IPS DF 6.9 (cell line): ENCODE data around the gene SNAPIN.

ENCODE experiments used
- DNase-seq: peaks from one replicate; pipeline ENCODE4 v3.0.0-alpha.2; 2013; ENCODE audit warnings: low read depth, low spot score
- H3K27ac ChIP-seq: one replicate; pipeline ENCODE4 v1.5.1; 2013; ENCODE audit warnings: low read length, control low read depth
- H3K27me3 ChIP-seq: 2 replicates; pipeline ENCODE4 v1.6.1; 2013; ENCODE audit warnings: mild to moderate bottlenecking, low read length; ENCODE audit not compliant: control insufficient read depth, insufficient read depth
- H3K36me3 ChIP-seq: 2 replicates; pipeline ENCODE4 v1.6.1; 2013; ENCODE audit warnings: low read length; ENCODE audit not compliant: control insufficient read depth, insufficient read depth
- H3K4me1 ChIP-seq: 2 replicates; pipeline ENCODE4 v1.6.1; 2013; ENCODE audit warnings: low read length; ENCODE audit not compliant: control insufficient read depth, insufficient read depth
- H3K4me3 ChIP-seq: 2 replicates; pipeline ENCODE4 v1.5.1; 2013; ENCODE audit warnings: mild to moderate bottlenecking, low read length
- H3K9me3 ChIP-seq: 2 replicates; pipeline ENCODE4 v1.6.1; 2013; ENCODE audit warnings: low read length, inconsistent platforms; ENCODE audit not compliant: control insufficient read depth, insufficient read depth
- WGBS: extraction: QIAGEN DNeasy Blood & Tissue Kit; methylation state at CpG from one replicate; pipeline ENCODE4 v1.1.7; 2013; ENCODE audit warnings: mixed read lengths, missing lambda C conversion rate; ENCODE audit not compliant: insufficient read length, insufficient coverage; 5-methylcytosine and 5-hydroxymethylcytosine counted together

SNAPIN gene

DNA sequence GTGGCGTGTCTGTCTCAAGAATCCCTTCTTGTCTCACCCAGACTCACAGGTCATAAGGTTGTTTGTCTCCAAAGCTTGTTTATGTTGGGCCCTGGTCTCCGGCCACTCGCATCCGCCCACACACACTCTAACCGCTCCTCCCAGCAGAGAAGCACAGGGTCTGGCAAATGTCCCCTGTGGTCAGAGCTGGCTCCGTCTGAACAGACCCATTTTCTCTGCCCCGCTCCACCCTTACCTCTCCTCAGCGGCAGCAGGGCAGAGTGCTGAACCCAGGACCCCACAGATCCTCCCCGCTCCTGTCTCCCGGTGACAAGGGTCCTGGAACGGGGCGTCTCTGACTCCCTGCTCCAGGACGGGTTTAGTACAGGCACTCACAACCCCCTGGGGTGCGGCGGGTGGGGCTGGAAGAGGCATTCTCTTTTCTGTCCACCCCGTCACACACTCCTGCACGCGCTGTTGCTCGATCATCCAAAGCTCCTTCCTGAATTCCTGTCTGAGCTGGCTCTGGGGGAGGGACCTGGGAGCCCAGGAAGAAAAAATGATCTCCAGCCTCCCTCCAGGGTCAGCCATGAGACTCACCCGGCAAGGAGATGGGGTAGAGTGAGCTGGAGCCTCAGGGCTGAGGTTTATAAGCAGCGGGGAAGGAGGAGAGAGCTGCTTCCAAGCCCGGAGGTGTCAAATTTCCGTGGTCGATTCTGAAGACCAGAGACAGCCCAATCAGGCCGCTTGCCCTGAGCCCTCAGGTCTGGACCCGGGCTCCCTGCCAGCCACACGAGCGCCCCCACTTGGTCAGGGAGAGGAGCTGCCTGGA, 31.4 kb upstream of the SNAPIN start, which contains the start of gene S100A13:
TSS of gene S100A13 (minus strand) at position 602 of the 811 bp plus-strand sequence. CDS start 1,033 bp downstream, outside the sequence.
- Histone ChIP-seq H3K27ac (no peak within 1 kb of the TSS), H3K27me3 (no peaks in the 10 kb centered on the region), H3K4me1 (peaks cover 6% of the 10 kb centered on the region), H3K4me3 (peak within 1 kb of the TSS; percentile 34), H3K36me3 (peaks cover 2% of the 10 kb centered on the region; the same call in 1 of the 2 replicates), H3K9me3 (no peaks in the 10 kb centered on the region)
- peak; percentile 95 for DNase-seq
- no CpG with 5 or more reads among the region's 28 CpGs for WGBS

DNA sequence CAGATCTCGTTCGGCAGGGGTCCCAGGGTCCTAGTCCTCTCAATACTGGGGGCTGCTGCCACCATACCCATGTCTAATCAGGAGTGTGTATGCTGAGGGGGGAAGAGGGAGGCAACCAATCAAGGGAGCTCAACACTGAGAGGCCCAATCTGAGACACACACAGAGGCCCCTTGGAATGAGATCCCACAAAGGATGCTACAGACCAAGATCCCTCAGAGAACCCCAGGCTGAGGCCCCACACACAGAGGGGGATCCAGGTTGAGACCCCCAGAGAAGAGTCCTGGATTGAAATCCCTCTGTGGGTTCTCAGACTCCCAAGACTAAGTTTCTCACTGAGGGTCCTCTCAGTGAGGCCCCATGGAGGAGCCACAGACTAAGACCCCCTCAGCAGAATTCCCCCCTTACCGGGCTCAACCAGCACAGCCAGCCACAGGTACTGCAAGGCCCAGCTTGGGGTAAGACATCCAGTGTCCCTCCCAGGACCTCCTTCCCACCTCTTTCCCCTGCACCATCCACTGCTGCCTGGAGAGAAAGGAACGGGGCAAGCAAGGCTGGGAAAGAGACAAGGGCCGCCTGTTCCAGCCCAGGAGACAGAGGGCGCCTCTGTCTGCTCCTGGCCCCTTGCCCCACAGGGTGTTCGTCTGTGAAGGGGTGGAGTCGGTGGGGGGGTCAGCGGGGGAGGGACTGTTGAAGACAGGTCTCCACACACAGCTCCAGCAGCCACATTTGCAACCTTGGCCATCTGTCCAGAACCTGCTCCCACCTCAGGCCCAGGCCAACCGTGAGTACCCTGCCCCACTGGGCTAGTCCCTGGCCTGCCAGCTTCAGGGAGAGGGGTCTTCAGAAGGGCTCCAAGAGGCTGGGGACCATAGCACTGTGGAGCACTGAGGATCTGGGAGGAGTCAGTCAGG, 30.5 kb upstream of the SNAPIN start, which contains the start of gene S100A1:
TSS of gene S100A1 (plus strand) at position 720 of the 912 bp plus-strand sequence. CDS start 2,088 bp downstream, outside the sequence.
- no peaks in the 10 kb centered on the region for H3K9me3 ChIP-seq
- no peaks in the 10 kb centered on the region for H3K27me3 ChIP-seq
- WGBS: no CpG with 5 or more reads among the region's 10 CpGs
- DNase-seq: no peak
- H3K27ac ChIP-seq: no peak within 1 kb of the TSS
- H3K4me1 ChIP-seq: peaks cover 6% of the 10 kb centered on the region
- peaks cover 2% of the 10 kb centered on the region; the same call in 1 of the 2 replicates for H3K36me3 ChIP-seq
- H3K4me3 ChIP-seq: peak within 1 kb of the TSS; percentile 34

DNA sequence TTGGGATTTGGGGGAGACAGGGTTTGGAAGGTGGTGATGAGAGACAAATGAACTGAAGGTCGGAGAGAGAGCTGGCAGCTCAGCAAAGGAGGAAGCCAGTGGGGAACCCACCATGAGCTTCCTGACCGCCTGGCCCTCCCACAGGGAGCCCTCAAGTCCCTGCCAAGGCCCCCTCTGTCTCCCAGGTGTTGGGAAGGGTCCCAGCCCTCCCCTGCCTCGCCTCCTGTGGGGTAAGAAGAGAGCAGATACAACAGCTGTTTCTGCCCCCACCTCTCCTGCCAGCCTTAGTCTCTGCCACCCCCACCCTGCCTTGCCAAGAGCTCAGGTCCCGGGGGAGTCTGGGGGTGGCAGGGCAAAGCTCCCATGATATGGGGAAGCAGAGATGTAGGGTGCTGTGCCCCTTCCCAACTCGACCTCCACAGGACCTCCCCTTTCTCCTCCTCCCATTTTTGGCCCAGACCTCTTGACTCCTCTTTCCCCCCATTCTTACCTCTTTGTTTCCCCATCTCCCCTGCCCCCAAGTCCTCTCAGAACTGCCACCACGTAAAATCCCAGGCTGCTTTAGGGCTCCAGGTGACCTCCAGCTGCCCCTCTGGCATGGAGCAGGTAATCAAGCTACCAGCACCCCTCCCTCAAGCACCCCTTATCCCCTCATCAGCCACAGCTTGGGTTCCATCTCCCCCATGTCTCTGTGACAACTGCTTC, 29.7 kb upstream of the SNAPIN start:
- no peak overlapping the region for H3K4me3 ChIP-seq
- WGBS: no CpG with 5 or more reads among the region's 6 CpGs
- peaks cover 5% of the 10 kb centered on the region for H3K4me1 ChIP-seq
- peaks cover 2% of the 10 kb centered on the region; the same call in 1 of the 2 replicates for H3K36me3 ChIP-seq
- no peaks in the 10 kb centered on the region for H3K27me3 ChIP-seq
- no peak for DNase-seq
- no peak overlapping the region for H3K27ac ChIP-seq
- H3K9me3 ChIP-seq: no peaks in the 10 kb centered on the region

DNA sequence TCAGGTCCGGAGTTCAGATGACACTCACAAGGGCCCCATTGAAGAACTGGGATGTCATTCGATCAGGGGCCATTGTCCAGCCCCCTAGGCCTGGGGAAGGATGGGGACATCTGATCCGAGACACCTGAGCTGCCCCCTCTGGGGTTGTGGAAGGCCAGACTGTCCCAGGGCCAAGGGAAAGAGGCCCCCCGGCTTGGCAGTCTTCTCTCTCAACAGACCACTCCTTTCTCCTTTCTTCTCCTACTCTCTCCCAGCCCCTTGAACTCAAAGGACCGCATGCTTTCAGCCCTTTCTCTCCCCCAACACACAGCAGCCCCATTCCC, 29.2 kb upstream of the SNAPIN start:
- Histone ChIP-seq H3K27me3 (no peaks in the 10 kb centered on the region), H3K36me3 (peaks cover 2% of the 10 kb centered on the region; the same call in 1 of the 2 replicates), H3K9me3 (no peaks in the 10 kb centered on the region), H3K4me3 (no peak overlapping the region), H3K4me1 (peaks cover 4% of the 10 kb centered on the region), H3K27ac (no peak overlapping the region)
- WGBS: no CpG with 5 or more reads among the region's 5 CpGs
- no peak for DNase-seq

DNA sequence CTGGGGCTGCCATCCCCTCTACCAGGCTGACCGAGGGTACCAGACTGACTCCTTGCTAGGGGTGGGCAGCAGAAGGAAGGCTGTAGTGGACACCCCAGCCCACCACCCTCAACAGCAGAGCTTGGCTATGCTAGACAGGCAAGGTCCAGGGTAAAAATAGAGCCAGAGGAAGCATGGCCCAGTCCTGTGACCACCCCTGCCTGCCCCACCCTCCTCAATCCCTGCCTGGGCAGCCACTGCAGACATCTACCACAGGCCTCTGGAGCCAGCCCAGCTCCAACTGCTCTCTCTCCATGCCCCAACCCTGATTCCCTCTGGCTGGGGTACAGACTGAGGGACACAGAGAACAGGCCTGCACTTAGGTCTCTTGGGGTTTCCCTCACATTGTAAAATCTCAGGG, 28.5 kb upstream of the SNAPIN start:
- Histone ChIP-seq H3K9me3 (no peaks in the 10 kb centered on the region), H3K36me3 (peaks cover 2% of the 10 kb centered on the region; the same call in 1 of the 2 replicates), H3K27me3 (no peaks in the 10 kb centered on the region), H3K4me1 (peaks cover 4% of the 10 kb centered on the region), H3K27ac (no peak overlapping the region), H3K4me3 (no peak overlapping the region)
- no CpG with 5 or more reads among the region's 1 CpG for WGBS
- no peak for DNase-seq

DNA sequence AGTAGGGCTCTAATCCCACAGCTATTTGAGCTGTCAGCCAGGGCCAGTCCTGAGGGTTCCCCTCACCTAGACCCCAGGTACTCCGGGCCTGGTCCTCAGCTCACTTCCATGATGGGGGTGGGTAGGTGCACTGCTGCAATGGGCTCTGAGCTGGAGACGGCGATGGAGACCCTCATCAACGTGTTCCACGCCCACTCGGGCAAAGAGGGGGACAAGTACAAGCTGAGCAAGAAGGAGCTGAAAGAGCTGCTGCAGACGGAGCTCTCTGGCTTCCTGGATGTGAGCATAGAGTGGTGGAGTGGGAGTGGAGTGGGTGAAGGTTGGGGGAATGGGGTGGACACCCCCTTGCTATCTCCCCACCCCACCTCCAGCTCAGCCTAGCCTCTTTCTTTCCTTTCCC, 28.1 kb upstream of the SNAPIN start:
- H3K36me3 ChIP-seq: peaks cover under 1% of the 10 kb centered on the region; the same call in 1 of the 2 replicates
- H3K4me1 ChIP-seq: peaks cover 5% of the 10 kb centered on the region
- H3K9me3 ChIP-seq: no peaks in the 10 kb centered on the region
- no peak for DNase-seq
- H3K27me3 ChIP-seq: no peaks in the 10 kb centered on the region
- no peak overlapping the region for H3K27ac ChIP-seq
- H3K4me3 ChIP-seq: no peak overlapping the region
- no CpG with 5 or more reads among the region's 7 CpGs for WGBS

DNA sequence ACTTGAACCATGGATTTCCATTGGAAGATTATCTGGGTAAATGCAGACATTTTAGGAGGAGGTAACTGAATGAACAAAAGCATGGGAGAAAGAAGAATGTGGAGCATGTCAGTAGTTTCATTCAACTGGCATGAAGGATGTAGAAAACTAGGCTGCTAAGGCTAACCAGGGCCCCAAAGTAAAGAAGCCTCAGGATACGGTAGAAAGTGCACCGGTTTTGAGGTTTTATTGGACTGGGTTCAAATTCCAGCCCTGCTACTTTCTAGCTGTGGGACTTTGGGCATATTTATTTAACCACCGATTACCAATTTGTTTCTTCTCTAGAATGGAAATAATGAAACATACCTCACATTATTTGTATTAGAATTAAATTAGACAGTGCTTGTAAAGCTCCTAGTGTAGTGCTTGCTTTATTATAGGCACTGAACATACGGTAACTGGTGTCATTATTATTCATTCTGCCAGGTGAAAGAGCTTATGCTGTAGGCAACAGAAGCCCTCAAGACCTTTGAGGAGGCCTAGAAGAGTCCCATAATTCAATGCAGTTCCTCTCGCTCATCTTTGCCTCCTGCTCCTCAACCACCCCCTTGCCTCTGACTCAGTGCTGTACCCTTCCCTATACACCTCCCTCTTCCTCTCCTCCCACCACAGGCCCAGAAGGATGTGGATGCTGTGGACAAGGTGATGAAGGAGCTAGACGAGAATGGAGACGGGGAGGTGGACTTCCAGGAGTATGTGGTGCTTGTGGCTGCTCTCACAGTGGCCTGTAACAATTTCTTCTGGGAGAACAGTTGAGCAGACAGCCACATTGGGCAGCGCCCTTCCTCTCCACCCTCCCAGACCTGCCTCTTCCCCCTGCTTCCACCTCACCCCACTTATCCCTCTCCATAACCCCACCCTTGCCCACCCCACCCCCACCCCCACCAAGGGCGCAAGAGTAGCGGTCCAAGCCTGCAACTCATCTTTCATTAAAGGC, 27.2 kb upstream of the SNAPIN start:
- H3K27ac ChIP-seq: no peak overlapping the region
- H3K4me1 ChIP-seq: peaks cover 5% of the 10 kb centered on the region
- H3K4me3 ChIP-seq: no peak overlapping the region
- WGBS: no CpG with 5 or more reads among the region's 10 CpGs
- H3K27me3 ChIP-seq: no peaks in the 10 kb centered on the region
- no peaks in the 10 kb centered on the region for H3K36me3 ChIP-seq
- no peak for DNase-seq
- H3K9me3 ChIP-seq: no peaks in the 10 kb centered on the region

DNA sequence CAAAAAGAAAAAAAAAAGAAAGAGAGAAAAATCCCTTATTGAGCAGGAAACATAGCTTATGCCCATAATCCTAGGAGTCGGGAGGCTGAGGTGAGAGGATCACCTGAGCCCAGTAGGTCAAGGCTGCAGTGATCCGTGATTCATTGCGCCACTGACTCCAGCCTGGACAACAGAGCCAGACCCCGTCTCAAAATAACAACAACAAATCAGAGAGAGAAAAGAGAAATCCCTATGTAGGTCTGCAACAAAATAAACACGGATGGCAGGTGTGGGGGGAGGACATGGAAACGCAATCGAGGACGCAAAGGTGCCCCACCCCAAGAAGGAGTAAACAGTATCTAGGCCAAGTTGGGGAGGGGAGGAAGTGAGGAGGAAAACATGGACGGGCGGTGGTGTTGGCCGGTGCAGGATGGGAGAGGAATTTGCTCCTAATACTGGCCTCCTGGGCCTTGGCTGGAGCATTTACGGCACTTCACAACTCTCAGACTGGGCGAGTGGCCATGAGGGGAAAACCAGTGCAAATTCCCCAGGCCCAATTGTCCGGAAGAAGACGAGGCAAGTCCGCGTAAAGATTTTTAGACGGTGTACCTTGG, 25.2 kb upstream of the SNAPIN start:
- Histone ChIP-seq H3K27me3 (no peaks in the 10 kb centered on the region), H3K9me3 (no peaks in the 10 kb centered on the region), H3K4me3 (peak overlapping the region; percentile 13; the same call in 1 of the 2 replicates), H3K36me3 (peaks cover 12% of the 10 kb centered on the region; the same call in 1 of the 2 replicates), H3K4me1 (peaks cover 3% of the 10 kb centered on the region), H3K27ac (no peak overlapping the region)
- WGBS: no CpG with 5 or more reads among the region's 18 CpGs
- no peak for DNase-seq
